GM12878 (cell line): ENCODE data around the gene LRFN2. TPM values are rescaled to one million over a fixed set of nuclear protein-coding genes. Genes with fewer than 3 reads are reported as not detected.

ENCODE experiments used
- ATAC-seq: fragments of 200-7000 bp; cut with Tn5 transposase; 3 replicates; pipeline ENCODE4 v1.9.1; 2020; ENCODE audit warnings: mild to moderate bottlenecking, moderate library complexity
- BruUV-seq: library from RNA; stranded (reverse); fragments of 400-500 nt; replicated peaks from 2 replicates; lab custom pipeline; 2021; lab: Mats Ljungman, UMichigan
- CTCF ChIA-PET: fragments of 300-600 bp; sonication (Branson Sonifier 250); formaldehyde crosslinking; extraction: SDS; loops from one replicate; lab custom pipeline; 2021; ENCODE audit warnings: inconsistent platforms; lab: Yijun Ruan, JAX
- POLR2A ChIA-PET: fragments of 350-600 bp; formaldehyde crosslinking; extraction: SDS; loops from one replicate; lab custom pipeline; 2021; ENCODE audit warnings: inconsistent platforms; lab: Charles Lee
- RAD21 ChIA-PET: fragments of 300-600 bp; sonication (Branson Sonifier 250); formaldehyde crosslinking; loops from one replicate; lab custom pipeline; 2023; ENCODE audit warnings: antibody characterized with exemption; ENCODE audit not compliant: unreplicated experiment; lab: Charles Lee
- SMC1A ChIA-PET: fragments of 300-600 bp; sonication (Branson Sonifier 250); formaldehyde crosslinking; loops from one replicate; lab custom pipeline; 2023; ENCODE audit not compliant: unreplicated experiment, uncharacterized antibody; lab: Charles Lee
- DNase-seq: peaks from one replicate; pipeline ENCODE4 v3.0.0-alpha.2; 2011; ENCODE audit warnings: low read depth, low spot score
- FAIRE-seq: peaks from 3 replicates; lab custom pipeline; 2011; peaks lifted over from hg19 to GRCh38; lab: Jason Lieb, UNC
- H2AFZ ChIP-seq: 2 replicates; pipeline ENCODE4 v1.6.0; 2011; ENCODE audit warnings: low read depth, low read length, control low read depth; ENCODE audit not compliant: control insufficient read depth
- H3K27ac ChIP-seq: 2 replicates; pipeline ENCODE4 v1.5.1; 2011; ENCODE audit warnings: control low read depth; ENCODE audit not compliant: control insufficient read depth, insufficient read depth
- H3K27me3 ChIP-seq, 2 experiments: replicated peaks in 1 of 2; 2 replicates each; pipeline versions ENCODE4 v1.6.0 to v1.6.1; 2011; ENCODE audit warnings: low read length in 1 of 2; ENCODE audit not compliant: control insufficient read depth in 2 of 2, insufficient read depth in 2 of 2
- H3K36me3 ChIP-seq, 2 experiments: 2 replicates each; pipeline ENCODE4 v1.5.1; 2011; ENCODE audit warnings: low read length in 1 of 2; ENCODE audit not compliant: control insufficient read depth in 2 of 2, insufficient read depth in 2 of 2
- H3K4me1 ChIP-seq: 2 replicates; pipeline ENCODE4 v1.6.1; 2011; ENCODE audit warnings: mild to moderate bottlenecking, low read length, moderate library complexity, mixed read lengths; ENCODE audit not compliant: control insufficient read depth, insufficient read depth
- H3K4me2 ChIP-seq: 2 replicates; pipeline ENCODE4 v1.6.0; 2011; ENCODE audit warnings: control low read depth; ENCODE audit not compliant: control insufficient read depth, insufficient read depth
- H3K4me3 ChIP-seq: fragments of 200-600 bp; sonication (generic); 2 replicates; pipeline ENCODE4 v1.5.1; 2016
- H3K79me2 ChIP-seq: 2 replicates; pipeline ENCODE4 v1.6.0; 2011; ENCODE audit warnings: low read length; ENCODE audit not compliant: control insufficient read depth, insufficient read depth
- H3K9ac ChIP-seq: 2 replicates; pipeline ENCODE4 v1.8.0; 2011; ENCODE audit warnings: low read length, control low read depth, mixed read lengths; ENCODE audit not compliant: control insufficient read depth, insufficient read depth
- H3K9me3 ChIP-seq: replicated peaks from 3 replicates; pipeline ENCODE4 v1.5.1; 2011; ENCODE audit warnings: mild to moderate bottlenecking, low read length; ENCODE audit not compliant: control insufficient read depth, insufficient read depth
- H4K20me1 ChIP-seq: 2 replicates; pipeline ENCODE4 v1.6.0; 2011; ENCODE audit not compliant: control insufficient read depth, insufficient read depth
- ASH2L ChIP-seq: fragments of 300-600, 200-600 bp; sonication (generic); IDR thresholded peaks from 2 replicates; pipeline ENCODE4 v1.6.1; 2017; ENCODE audit warnings: low read depth, mild to moderate bottlenecking, borderline replicate concordance
- BACH1 ChIP-seq: fragments of 450-650 bp; IDR thresholded peaks from 2 replicates; pipeline ENCODE4 v1.6.1; 2017; ENCODE audit warnings: mild to moderate bottlenecking, borderline replicate concordance
- BCLAF1 ChIP-seq: fragments of 450-650 bp; IDR thresholded peaks from 2 replicates; pipeline ENCODE4 v1.6.1; 2017; ENCODE audit warnings: antibody characterized with exemption, mild to moderate bottlenecking, moderate library complexity
- BHLHE40 ChIP-seq, 2 experiments: fragments of 450-650 bp in 1 of 2; IDR thresholded peaks; 2 replicates each; pipeline ENCODE4 v1.6.1; 2011 to 2017; ENCODE audit warnings: low read depth in 2 of 2, borderline replicate concordance in 1 of 2, improper control_type of control experiment in 1 of 2, low read length in 1 of 2, mild to moderate bottlenecking in 1 of 2
- IRF4 ChIP-seq: IDR thresholded peaks from 2 replicates; pipeline ENCODE4 v1.6.1; 2011; ENCODE audit warnings: low read depth, low read length
- MTA3 ChIP-seq: IDR thresholded peaks from 2 replicates; pipeline ENCODE4 v1.6.1; 2012; ENCODE audit warnings: low read length, inconsistent platforms, borderline replicate concordance
- MYC ChIP-seq: IDR thresholded peaks from 2 replicates; pipeline ENCODE4 v1.6.1; 2011; ENCODE audit warnings: mild to moderate bottlenecking, low read length, moderate library complexity, inconsistent platforms; ENCODE audit not compliant: insufficient read depth, insufficient replicate concordance, insufficient read length, severe bottlenecking
- SKIL ChIP-seq: fragments of 450-650 bp; IDR thresholded peaks from 2 replicates; pipeline ENCODE4 v1.6.1; 2017; ENCODE audit warnings: mild to moderate bottlenecking, low read depth, inconsistent platforms; ENCODE audit not compliant: poor library complexity, severe bottlenecking
- WGBS: methylation state at CpG from one replicate; pipeline ENCODE4 v1.1.6; 2016; ENCODE audit warnings: low lambda C conversion rate; ENCODE audit not compliant: insufficient replicate concordance, insufficient coverage; ENCODE audit errors: missing lambda C conversion rate; 5-methylcytosine and 5-hydroxymethylcytosine counted together
- in situ Hi-C: fragments of 300-500 bp; cut with MboI; formaldehyde crosslinking; loops from 9 replicates; pipeline ENCODE4 v1.14.3; 2018; ENCODE audit warnings: mixed read lengths
- intact Hi-C: fragments of 100-400 bp; cut with micrococcal nuclease; formaldehyde crosslinking; loops from one replicate; pipeline ENCODE4 v1.14.2; 2022; ENCODE audit not compliant: unreplicated experiment
- polyA plus RNA-seq, 11 experiments: library from polyadenylated mRNA; depleted of rRNA in 4 of 11; unstranded in 6 of 11; stranded (reverse) in 5 of 11; fragments of >200 nt; fragmentation: Nextera tagmentation in 4 of 11; fragmentation: Illumina TruSeq in 1 of 11; extraction: Ambion mirVana in 4 of 11; extraction: Trizol in 1 of 11; gene quantifications; 1 replicate in 1 of 11; 2 replicates in 10 of 11; pipeline versions ENCODE4 v1.2.1 to v1.2.3, GENCODE V29; 2011 to 2016; ENCODE audit warnings: inconsistent platforms in 2 of 11, missing spikeins in 2 of 11, low read depth in 1 of 11
- total RNA-seq, 4 experiments: library from RNA; depleted of rRNA in 3 of 4; stranded (reverse); fragments of >200 nt in 3 of 4; fragmentation: Illumina TruSeq in 1 of 4; extraction: Trizol in 1 of 4; gene quantifications; 2 replicates each; pipeline versions ENCODE4 v1.2.1 to v1.2.3, GENCODE V29; 2013 to 2021

The LRFN2 gene
- total and polyA plus RNA-seq, 10 of the 15 experiments (the other 5 are each of a cell fraction or from before 2014, with no cell fraction given), result not detected

GRCh38 chr6:40556881-40557280, 30.3 kb downstream of the LRFN2 start:
- BruUV-seq, result no TSS peak
- WGBS, result 4% methylated on average over 7 of the region's 7 CpGs
- in situ Hi-C loops (no loop called here), intact Hi-C loops (loop anchor here (10.0 kb wide), 1 partner anchor 288 kb away; no protein-coding TSS in a partner anchor)
- Histone ChIP-seq H3K4me2 (no peak overlapping the region), H3K4me3 (no peak overlapping the region), H3K79me2 (no peaks in the 10 kb centered on the region), H3K4me1 (no peaks in the 10 kb centered on the region), H3K36me3 (no peaks in the 10 kb centered on the region), H4K20me1 (no peaks in the 10 kb centered on the region), H3K9ac (no peak overlapping the region), H3K27ac (no peak overlapping the region), H3K27me3 (no peaks in the 10 kb centered on the region; a peak in 2 of 4 replicates), H3K9me3 (no peaks in the 10 kb centered on the region), H2AFZ (no peak overlapping the region)
- FAIRE-seq, result no peak
- ChIA-PET POLR2A (no interaction called here), RAD21 (no interaction called here), SMC1A (no interaction called here), CTCF (no interaction called here)
- ATAC-seq, result no peak
- DNase-seq, result no peak
- TF ChIP-seq BHLHE40 (IDR thresholded peaks at IDR 0.05; ENCODE audit: borderline replicate concordance in 1 of 2, low read depth in 2 of 2, low read length in 1 of 2) (no peak), SKIL (no peak)

GRCh38 chr6:40556023-40556422, 31.1 kb downstream of the LRFN2 start:
- Histone ChIP-seq H3K4me2 (no peak overlapping the region), H3K4me3 (no peak overlapping the region), H2AFZ (no peak overlapping the region), H3K36me3 (no peaks in the 10 kb centered on the region), H3K79me2 (no peaks in the 10 kb centered on the region), H3K27me3 (no peaks in the 10 kb centered on the region; a peak in 2 of 4 replicates), H3K4me1 (no peaks in the 10 kb centered on the region), H3K27ac (no peak overlapping the region), H3K9ac (no peak overlapping the region), H3K9me3 (no peaks in the 10 kb centered on the region), H4K20me1 (no peaks in the 10 kb centered on the region)
- FAIRE-seq, result no peak
- ATAC-seq, result no peak
- in situ Hi-C loops (no loop called here), intact Hi-C loops (loop anchor here (10.0 kb wide), 1 partner anchor 289 kb away; no protein-coding TSS in a partner anchor)
- 6% methylated on average over 5 of the region's 5 CpGs for WGBS
- SMC1A ChIA-PET, result no interaction called here
- no TSS peak for BruUV-seq
- POLR2A ChIA-PET, result no interaction called here
- RAD21 ChIA-PET, result no interaction called here
- no peak for DNase-seq
- CTCF ChIA-PET, result no interaction called here
- TF ChIP-seq BACH1, result no peak
- no peak for TF ChIP-seq ASH2L
- TF ChIP-seq IRF4, result no peak
- TF ChIP-seq MYC, result no peak
- TF ChIP-seq BCLAF1, result no peak
- TF ChIP-seq MTA3, result no peak
